H1 (cell line): ENCODE results near the gene SNX15. TPM values are rescaled to one million over a fixed set of nuclear protein-coding genes. Genes with fewer than 3 reads are reported as not detected.

Source experiments
- CTCF ChIA-PET: fragments of 300-600 bp; sonication (Branson Sonifier 250); formaldehyde crosslinking; loops from one replicate; lab custom pipeline; 2021; ENCODE audit not compliant: partially characterized antibody; lab: Charles Lee
- POLR2A ChIA-PET: fragments of 300-600 bp; sonication (Branson Sonifier 250); formaldehyde crosslinking; loops from one replicate; lab custom pipeline; 2021; ENCODE audit warnings: inconsistent platforms; ENCODE audit not compliant: partially characterized antibody; lab: Charles Lee
- DNase-seq, 2 experiments: peaks; one replicate each; pipeline versions ENCODE4 v3.0.0 to v3.0.0-alpha.2; 2010 to 2022; ENCODE audit warnings: low spot score in 2 of 2, low read depth in 1 of 2, mixed read lengths in 1 of 2
- FAIRE-seq: peaks from 2 replicates; lab custom pipeline; 2011; peaks lifted over from hg19 to GRCh38; lab: Jason Lieb, UNC
- H2AFZ ChIP-seq: 2 replicates; pipeline ENCODE4 v1.8.1; 2012; ENCODE audit warnings: low read length, inconsistent platforms
- H2AK5ac ChIP-seq: 2 replicates; pipeline ENCODE4 v1.6.1; 2013; ENCODE audit warnings: low read depth, low read length
- H2BK120ac ChIP-seq: replicated peaks from 2 replicates; pipeline ENCODE3; 2013; ENCODE audit warnings: low read depth, low read length, inconsistent platforms
- H2BK12ac ChIP-seq: 2 replicates; pipeline ENCODE4 v1.6.1; 2013; ENCODE audit warnings: low read depth, low read length
- H2BK15ac ChIP-seq: 2 replicates; pipeline ENCODE4 v1.6.1; 2013; ENCODE audit warnings: low read length
- H2BK20ac ChIP-seq: 2 replicates; pipeline ENCODE4 v1.6.1; 2013; ENCODE audit warnings: low read length
- H2BK5ac ChIP-seq: 2 replicates; pipeline ENCODE4 v1.6.1; 2013; ENCODE audit warnings: low read depth, low read length
- H3K14ac ChIP-seq: 2 replicates; pipeline ENCODE4 v1.6.1; 2013; ENCODE audit warnings: inconsistent platforms; ENCODE audit not compliant: insufficient read length
- H3K18ac ChIP-seq: 2 replicates; pipeline ENCODE4 v1.6.1; 2013; ENCODE audit warnings: low read length; ENCODE audit errors: extremely low read depth
- H3K23ac ChIP-seq: 2 replicates; pipeline ENCODE4 v1.6.1; 2013; ENCODE audit warnings: inconsistent platforms; ENCODE audit not compliant: insufficient read length
- H3K23me2 ChIP-seq: 2 replicates; pipeline ENCODE4 v1.6.1; 2013; ENCODE audit warnings: low read depth, low read length
- H3K27ac ChIP-seq: 2 replicates; pipeline ENCODE4 v1.6.1; 2011; ENCODE audit warnings: low read depth, low read length, inconsistent platforms
- H3K27me3 ChIP-seq, 4 experiments: replicated peaks in 1 of 4; 1 replicate in 1 of 4; 2 replicates in 3 of 4; pipeline versions ENCODE4 v1.6.1 to v1.8.1; 2011 to 2013; ENCODE audit warnings: low read length in 3 of 4, mild to moderate bottlenecking in 3 of 4, inconsistent platforms in 2 of 4, mixed read lengths in 2 of 4, moderate library complexity in 1 of 4; ENCODE audit not compliant: control insufficient read depth in 3 of 4, insufficient read depth in 3 of 4; ENCODE audit errors: extremely low read depth in 1 of 4
- H3K36me3 ChIP-seq, 4 experiments: 2 replicates each; pipeline versions ENCODE4 v1.6.1 to v1.8.1; 2011 to 2013; ENCODE audit warnings: mild to moderate bottlenecking in 4 of 4, low read length in 3 of 4, moderate library complexity in 2 of 4, control low read depth in 1 of 4, inconsistent platforms in 1 of 4; ENCODE audit not compliant: insufficient read depth in 4 of 4, control insufficient read depth in 2 of 4
- H3K4ac ChIP-seq: replicated peaks from 2 replicates; pipeline ENCODE3; 2013; ENCODE audit warnings: low read length, low read depth, mixed read lengths, inconsistent platforms; ENCODE audit not compliant: insufficient read length
- H3K4me1 ChIP-seq, 4 experiments: replicated peaks in 1 of 4; 1 replicate in 1 of 4; 2 replicates in 3 of 4; pipeline versions ENCODE4 v1.6.1 to v1.8.1; 2011 to 2013; ENCODE audit warnings: low read length in 3 of 4, inconsistent platforms in 2 of 4, mixed read lengths in 1 of 4; ENCODE audit not compliant: insufficient read depth in 4 of 4, control insufficient read depth in 3 of 4
- H3K4me2 ChIP-seq, 2 experiments: 2 replicates each; pipeline versions ENCODE4 v1.6.1 to v1.8.1; 2011 to 2013; ENCODE audit warnings: low read depth in 2 of 2, low read length in 2 of 2, control low read depth in 1 of 2, inconsistent platforms in 1 of 2, mild to moderate bottlenecking in 1 of 2; ENCODE audit not compliant: insufficient read depth in 1 of 2
- H3K4me3 ChIP-seq, 4 experiments: fragments of 200-600, 300-600 bp in 1 of 4; sonication (generic), shearing (Covaris generic), sonication (Bioruptor Twin) in 1 of 4; 2 replicates each; pipeline versions ENCODE4 v1.5.1 to v1.8.1; 2011 to 2016; ENCODE audit warnings: low read length in 4 of 4, low read depth in 3 of 4, control low read depth in 2 of 4, inconsistent platforms in 2 of 4, mild to moderate bottlenecking in 2 of 4, mixed read lengths in 1 of 4, moderate library complexity in 1 of 4; ENCODE audit not compliant: insufficient read depth in 2 of 4; ENCODE audit errors: extremely low read depth in 1 of 4
- H3K56ac ChIP-seq: replicated peaks from 2 replicates; pipeline ENCODE3; 2013; ENCODE audit warnings: low read depth, mild to moderate bottlenecking, mixed read lengths, low read length, inconsistent platforms; ENCODE audit not compliant: insufficient read length
- H3K79me1 ChIP-seq: 2 replicates; pipeline ENCODE4 v1.6.1; 2013; ENCODE audit warnings: low read depth, low read length, control low read depth
- H3K79me2 ChIP-seq, 2 experiments: 2 replicates each; pipeline versions ENCODE4 v1.6.1 to v1.8.1; 2012 to 2013; ENCODE audit warnings: low read length in 2 of 2, mild to moderate bottlenecking in 2 of 2, inconsistent platforms in 1 of 2; ENCODE audit not compliant: insufficient read depth in 2 of 2, control insufficient read depth in 1 of 2
- H3K9ac ChIP-seq, 4 experiments: replicated peaks in 1 of 4; 1 replicate in 1 of 4; 2 replicates in 3 of 4; pipeline versions ENCODE4 v1.6.1 to v1.8.1; 2011 to 2013; ENCODE audit warnings: low read depth in 3 of 4, low read length in 3 of 4, control low read depth in 2 of 4, mild to moderate bottlenecking in 2 of 4, moderate library complexity in 2 of 4, inconsistent platforms in 1 of 4; ENCODE audit errors: extremely low read depth in 1 of 4
- H3K9me3 ChIP-seq, 2 experiments: 2 replicates each; pipeline versions ENCODE4 v1.6.1 to v1.8.1; 2012 to 2013; ENCODE audit warnings: mild to moderate bottlenecking in 2 of 2, moderate library complexity in 2 of 2, control low read depth in 1 of 2, inconsistent platforms in 1 of 2, low read depth in 1 of 2, low read length in 1 of 2, mixed read lengths in 1 of 2; ENCODE audit not compliant: insufficient read depth in 2 of 2
- H4K20me1 ChIP-seq, 2 experiments: replicated peaks in 1 of 2; 2 replicates each; pipeline versions ENCODE3 to v1.8.1; 2011 to 2013; ENCODE audit warnings: inconsistent platforms in 2 of 2, low read length in 2 of 2, mild to moderate bottlenecking in 1 of 2; ENCODE audit not compliant: insufficient read depth in 2 of 2, control insufficient read depth in 1 of 2
- H4K5ac ChIP-seq: 2 replicates; pipeline ENCODE4 v1.6.1; 2013; ENCODE audit warnings: low read length, low read depth, mixed read lengths, inconsistent platforms; ENCODE audit not compliant: insufficient read length
- H4K8ac ChIP-seq: 2 replicates; pipeline ENCODE4 v1.8.0; 2013; ENCODE audit warnings: mild to moderate bottlenecking, moderate library complexity, low read length, inconsistent platforms; ENCODE audit not compliant: insufficient read depth; ENCODE audit errors: extremely low read depth
- H4K91ac ChIP-seq: replicated peaks from 2 replicates; pipeline ENCODE3; 2013; ENCODE audit warnings: low read length, mixed read lengths, inconsistent platforms; ENCODE audit not compliant: insufficient read length
- CTBP2 ChIP-seq: IDR thresholded peaks from 2 replicates; pipeline ENCODE4 v1.7.0; 2011; ENCODE audit warnings: borderline replicate concordance, mild to moderate bottlenecking, moderate library complexity, mixed read lengths, low read length; ENCODE audit not compliant: insufficient read depth, insufficient read length
- GABPA ChIP-seq: IDR thresholded peaks from 2 replicates; pipeline ENCODE4 v1.6.1; 2011; ENCODE audit warnings: mild to moderate bottlenecking, low read length, moderate library complexity, borderline replicate concordance; ENCODE audit not compliant: insufficient read depth
- NANOG ChIP-seq: IDR thresholded peaks from 2 replicates; pipeline ENCODE4 v1.6.1; 2011; ENCODE audit warnings: low read length, low read depth, mild to moderate bottlenecking, inconsistent platforms; ENCODE audit not compliant: insufficient read depth, poor library complexity, severe bottlenecking
- SAP30 ChIP-seq: fragments of 300-600 bp; sonication (generic); IDR thresholded peaks from 2 replicates; pipeline ENCODE4 v1.7.1; 2012; ENCODE audit warnings: low read length, moderate library complexity, mild to moderate bottlenecking, inconsistent platforms; ENCODE audit not compliant: insufficient read depth, insufficient replicate concordance
- SP4 ChIP-seq: IDR thresholded peaks from 2 replicates; pipeline ENCODE4 v1.6.1; 2012; ENCODE audit warnings: low read length, inconsistent platforms
- TAF7 ChIP-seq: optimal IDR thresholded peaks from 2 replicates; pipeline ENCODE3; 2011; ENCODE audit warnings: low read depth, mild to moderate bottlenecking, inconsistent platforms, low read length, moderate library complexity, borderline replicate concordance
- WGBS, 2 experiments: shearing (Covaris generic) in 1 of 2; methylation state at CpG; one replicate each; pipeline versions ENCODE4 v1.1.6 to v1.1.7; 2013 to 2015; ENCODE audit warnings: low lambda C conversion rate in 2 of 2, mixed read lengths in 2 of 2, inconsistent platforms in 1 of 2, low coverage in 1 of 2, missing lambda C conversion rate in 1 of 2; ENCODE audit not compliant: insufficient replicate concordance in 2 of 2, insufficient coverage in 1 of 2, insufficient read length in 1 of 2; ENCODE audit errors: extremely low coverage in 1 of 2, missing lambda C conversion rate in 1 of 2; 5-methylcytosine and 5-hydroxymethylcytosine counted together
- polyA plus RNA-seq, 7 experiments: library from polyadenylated mRNA; depleted of rRNA in 3 of 7; stranded (reverse) in 5 of 7; unstranded in 2 of 7; fragments of >200 nt in 5 of 7; fragments of 200-250 nt in 2 of 7; gene quantifications; 1 replicate in 5 of 7; 2 replicates in 1 of 7; 4 replicates in 1 of 7; pipeline versions ENCODE4 v1.2.1 to v1.2.3, GENCODE V29; 2011 to 2013; ENCODE audit warnings: missing spikeins in 2 of 7, mixed read lengths in 2 of 7
- total RNA-seq: library from RNA; stranded (reverse); fragmentation: NEBNext Ultra II Directional; extraction: Animal tissue kit (Norgen Biotek cat#: 25700); gene quantifications from 2 replicates; pipeline ENCODE4 v1.2.1, GENCODE V29; 2021

The SNX15 gene
- total and polyA plus RNA-seq, 2 of the 8 experiments (the other 6 are each of a cell fraction or from before 2014, with no cell fraction given): 13.0 to 18.3 TPM

DNA sequence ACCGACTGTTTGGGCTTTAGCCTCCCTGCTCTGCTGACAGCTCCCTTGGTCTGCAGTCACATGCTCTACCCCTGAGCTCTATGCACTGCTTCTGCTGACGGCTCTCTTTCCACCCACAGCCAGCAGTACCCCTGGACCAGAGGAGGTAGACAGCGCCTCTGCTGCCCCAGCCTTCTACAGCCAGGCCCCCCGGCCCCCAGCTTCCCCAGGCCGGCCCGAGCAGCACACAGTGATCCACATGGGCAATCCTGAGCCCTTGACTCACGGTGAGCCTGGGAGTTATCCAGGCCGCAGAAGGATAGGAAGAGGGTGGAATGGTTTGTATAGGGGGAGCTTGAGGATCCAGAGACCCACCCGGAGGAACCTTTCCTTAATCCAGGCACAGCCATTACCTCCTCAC, 59.6 kb downstream of the SNX15 start:
- no peak overlapping the region for H3K9ac ChIP-seq

More for the DNA sequence above, 59.6 kb downstream of the SNX15 start:
- Histone ChIP-seq H3K79me1 (peaks cover 18% of the 10 kb centered on the region), H2BK5ac (no peak overlapping the region), H3K4me3 (no peak overlapping the region), H2AFZ (no peak overlapping the region), H2BK12ac (no peak overlapping the region), H2BK120ac (no peak overlapping the region), H3K23ac (no peak overlapping the region), H2BK15ac (no peak overlapping the region), H4K20me1 (peaks cover 0 to 4% of the 10 kb centered on the region in 2 experiments), H4K5ac (no peak overlapping the region), H3K4ac (no peak overlapping the region), H3K9me3 (no peaks in the 10 kb centered on the region), H2BK20ac (no peak overlapping the region), H3K36me3 (peaks cover 3 to 14% (median 11%) of the 10 kb centered on the region in 4 experiments), H3K56ac (no peak overlapping the region), H3K79me2 (peaks cover 10 to 22% of the 10 kb centered on the region in 2 experiments), H3K23me2 (peaks cover 8% of the 10 kb centered on the region), H3K27me3 (no peaks in the 10 kb centered on the region), H3K18ac (no peak overlapping the region), H3K4me1 (peaks cover 0 to 9% (median 4%) of the 10 kb centered on the region in 4 experiments; a peak in 5 of 7 replicates), H3K4me2 (no peak overlapping the region), H3K27ac (no peak overlapping the region), H4K8ac (no peak overlapping the region), H2AK5ac (no peak overlapping the region), H3K14ac (no peak overlapping the region), H4K91ac (no peak overlapping the region)
- ChIA-PET CTCF (interaction anchor here (0.7 to 2.3 kb wide), 6 partner anchors 23 to 238 kb away, joined by 3 to 7 read pairs (median 3); partner anchors contain the start of gene TM7SF2), POLR2A (interaction anchor here (0.7 to 16.8 kb wide), 4 partner anchors 11 to 30 kb away, joined by 3 to 230 read pairs (median 26); partner anchors contain the start of genes CDCA5, VPS51, ZFPL1 and ZNHIT2)
- WGBS, 2 experiments: 85% methylated on average over 9 of the region's 9 CpGs; no CpG with 5 or more reads in 1 of the 2 experiments
- DNase-seq (no peak), FAIRE-seq (no peak)
- TF ChIP-seq NANOG: no peak
- no peak for TF ChIP-seq GABPA
- no peak for TF ChIP-seq TAF7
- no peak for TF ChIP-seq CTBP2
- no peak for TF ChIP-seq SAP30
- TF ChIP-seq SP4: no peak
